GM19035 (cell line): ENCODE data around the gene EIF4G2.

Experiments
- ATAC-seq: cut with Tn5 transposase; IDR thresholded peaks from one replicate; pipeline ENCODE4 v1.9.1; 2021; ENCODE audit not compliant: unreplicated experiment

The EIF4G2 gene

GRCh38 chr11:10809373-10810160 lies 841 bp upstream of the EIF4G2 start:
- peak; percentile 25 for ATAC-seq

- ATAC-seq, result peak; percentile 19
These were observed 532 bp downstream of the EIF4G2 start for GRCh38 chr11:10808235-10808552.

GRCh38 chr11:10807493-10808234 lies 1.1 kb downstream of the EIF4G2 start:
- ATAC-seq, result peak; percentile 4

GRCh38 chr11:10806206-10806605 lies 2.5 kb downstream of the EIF4G2 start:
- no peak for ATAC-seq

GRCh38 chr11:10805741-10806140 lies 3.0 kb downstream of the EIF4G2 start:
- no peak for ATAC-seq

- no peak for ATAC-seq
These were observed 5.0 kb downstream of the EIF4G2 start for GRCh38 chr11:10803676-10804075.

- ATAC-seq, result no peak
These were observed 8.4 kb downstream of the EIF4G2 start for GRCh38 chr11:10800292-10800691.

GRCh38 chr11:10798330-10798928 lies 10.3 kb downstream of the EIF4G2 start:
- ATAC-seq, result no peak

- no peak for ATAC-seq
These were observed 11.2 kb downstream of the EIF4G2 start for GRCh38 chr11:10797531-10797930.

GRCh38 chr11:10797001-10797400 lies 11.7 kb downstream of the EIF4G2 start:
- no peak for ATAC-seq

- ATAC-seq, result no peak
These were observed 12.5 kb downstream of the EIF4G2 start for GRCh38 chr11:10796191-10796590.

GRCh38 chr11:10793470-10794255 lies 15.1 kb downstream of the EIF4G2 start:
- ATAC-seq, result no peak

- peak; percentile 91 for ATAC-seq
These were observed 16.2 kb downstream of the EIF4G2 start for GRCh38 chr11:10792385-10793068.

- no peak for ATAC-seq
These were observed 22.3 kb downstream of the EIF4G2 start for GRCh38 chr11:10786451-10786850.

- ATAC-seq, result no peak
These were observed 23.6 kb downstream of the EIF4G2 start for GRCh38 chr11:10785146-10785474.

GRCh38 chr11:10784232-10785145 lies 24.2 kb downstream of the EIF4G2 start:
- no peak for ATAC-seq

- no peak for ATAC-seq
These were observed 28.7 kb downstream of the EIF4G2 start for GRCh38 chr11:10780040-10780439.

GRCh38 chr11:10779086-10779485 lies 29.6 kb downstream of the EIF4G2 start:
- no peak for ATAC-seq

GRCh38 chr11:10778217-10778970 lies 30.3 kb downstream of the EIF4G2 start:
- ATAC-seq, result no peak
